Ishikawa (cell line): Measurements from ENCODE around the gene KCNH3.

ENCODE experiments used
- EP300 ChIP-seq: IDR thresholded peaks from 2 replicates; pipeline ENCODE4 v1.6.1; 2012; ENCODE audit warnings: borderline replicate concordance
- NFIC ChIP-seq: IDR thresholded peaks from 2 replicates; pipeline ENCODE4 v1.6.1; 2012
- REST ChIP-seq: IDR thresholded peaks from 2 replicates; pipeline ENCODE4 v1.6.1; 2012; ENCODE audit warnings: low read depth, mild to moderate bottlenecking
- TAF1 ChIP-seq: IDR thresholded peaks from 2 replicates; pipeline ENCODE4 v1.6.1; 2012; ENCODE audit warnings: low read depth, mild to moderate bottlenecking

DNA sequence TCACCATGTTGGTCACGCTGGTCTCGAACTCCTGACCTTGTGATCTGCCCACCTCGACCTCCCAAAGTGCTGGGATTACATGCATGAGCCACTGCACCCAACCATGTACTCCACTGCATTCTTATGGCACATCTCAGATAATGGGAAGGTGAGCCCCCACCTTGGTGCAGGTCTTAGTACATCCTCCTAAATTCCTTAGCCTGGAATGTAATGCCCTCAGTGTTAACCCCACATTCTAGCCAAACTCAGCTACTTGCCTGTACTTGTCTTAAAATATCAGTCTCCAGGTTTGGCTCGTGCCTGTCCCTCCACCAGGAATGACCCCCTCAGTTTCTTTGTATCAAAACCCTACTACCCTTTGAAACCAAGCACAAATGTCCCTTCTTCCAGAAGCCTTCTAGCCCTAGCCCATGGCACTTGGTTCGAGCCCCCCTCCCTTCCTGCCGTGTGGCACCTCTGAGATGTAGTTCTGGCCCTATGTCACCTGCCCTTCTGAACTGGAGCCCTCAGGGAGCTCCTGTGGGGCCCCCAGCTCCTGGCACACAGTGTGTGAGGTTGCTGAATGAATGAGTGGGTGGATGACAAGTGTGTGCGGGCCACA lies 8.4 kb downstream of the KCNH3 start:
- TF ChIP-seq TAF1 (no peak), NFIC (no peak), REST (no peak), EP300 (no peak)
